Measurements from ENCODE around the gene UFD1. TPM values are rescaled to one million over a fixed set of nuclear protein-coding genes. Genes with fewer than 3 reads are reported as not detected.

UFD1 gene
- polyA plus RNA-seq, 1 of the 3 experiments (the other 2 are of a cell fraction): 111 TPM

GRCh38 chr22:19454156-19454555, 24.8 kb downstream of the UFD1 start:
- Histone ChIP-seq H3K27ac (ENCODE audit: low read depth in 2 of 2, low read length in 1 of 2) (no peak overlapping the region), H3K9ac (no peak overlapping the region), H3K27me3 (ENCODE audit: insufficient read depth) (no peaks in the 10 kb centered on the region), H3K36me3 (replicated peaks in 1 of 2; ENCODE audit: control insufficient read depth in 1 of 2, insufficient read depth in 2 of 2, low read length in 1 of 2) (peaks cover 61 to 82% of the 10 kb centered on the region in 2 experiments), H4K20me1 (ENCODE audit: insufficient read depth) (no peaks in the 10 kb centered on the region), H3K4me3 (ENCODE audit: low read depth in 2 of 2, low read length in 1 of 2) (no peak overlapping the region), H3K9me2 (no peaks in the 10 kb centered on the region), H3K79me2 (ENCODE audit: insufficient read depth) (no peaks in the 10 kb centered on the region), H3K4me2 (no peak overlapping the region), H2AFZ (ENCODE audit: low read depth) (no peak overlapping the region), H3F3A (replicated peaks; ENCODE audit: insufficient read depth) (peaks cover 9% of the 10 kb centered on the region), H3K9me3 (no peaks in the 10 kb centered on the region), H3K4me1 (ENCODE audit: control insufficient read depth in 1 of 2, insufficient read depth in 2 of 2, low read depth in 1 of 2, low read length in 1 of 2) (no peaks in the 10 kb centered on the region; a peak in 1 of 4 replicates)
- ChIA-PET CTCF (no interaction called here), POLR2A (no interaction called here)
- TF ChIP-seq NFIC (IDR thresholded peaks at IDR 0.05; ENCODE audit: borderline replicate concordance): no peak
- no peak for TF ChIP-seq EZH2phosphoT487 (IDR thresholded peaks at IDR 0.05; ENCODE audit: borderline replicate concordance, low read depth)
- TF ChIP-seq CTCF (IDR thresholded peaks at IDR 0.05): no peak
- TF ChIP-seq TEAD4 (IDR thresholded peaks at IDR 0.05; ENCODE audit: borderline replicate concordance, insufficient read depth): no peak
- TF ChIP-seq RCOR1 (IDR thresholded peaks at IDR 0.05; ENCODE audit: low read length): no peak
- TF ChIP-seq GATA2 (CRISPR knock-in tag; IDR thresholded peaks at IDR 0.05): no peak
- no peak for TF ChIP-seq SMC3 (IDR thresholded peaks at IDR 0.05; ENCODE audit: low read depth, low read length)
- no peak for TF ChIP-seq TAF1 (IDR thresholded peaks at IDR 0.05; ENCODE audit: borderline replicate concordance, low read depth, low read length)
- TF ChIP-seq MXI1 (IDR thresholded peaks at IDR 0.05; ENCODE audit: low read depth, low read length): no peak
- TF ChIP-seq FOSL2 (IDR thresholded peaks at IDR 0.05; ENCODE audit: borderline replicate concordance, low read depth): no peak
- TF ChIP-seq EP300 (IDR thresholded peaks at IDR 0.05; ENCODE audit: borderline replicate concordance in 1 of 2, low read depth in 1 of 2, low read length in 1 of 2): no peak
- no peak for TF ChIP-seq PBX3 (IDR thresholded peaks at IDR 0.05)
- no peak for DNase-seq
- 82% methylated on average over 6 of the region's 6 CpGs for WGBS (ENCODE audit: low lambda C conversion rate)

GRCh38 chr22:19453718-19454117, 25.3 kb downstream of the UFD1 start:
- H3K4me1 ChIP-seq (ENCODE audit: control insufficient read depth in 1 of 2, insufficient read depth in 2 of 2, low read depth in 1 of 2, low read length in 1 of 2): peaks cover 0 to 4% of the 10 kb centered on the region in 2 experiments; a peak in 1 of 4 replicates
- no peaks in the 10 kb centered on the region for H3K9me2 ChIP-seq
- no peak overlapping the region for H3K4me2 ChIP-seq
- no peaks in the 10 kb centered on the region for H3K27me3 ChIP-seq (ENCODE audit: insufficient read depth)
- no peak for TF ChIP-seq CHD2 (IDR thresholded peaks at IDR 0.05; ENCODE audit: low read length, partially characterized antibody)
- TF ChIP-seq TEAD4 (IDR thresholded peaks at IDR 0.05; ENCODE audit: borderline replicate concordance, insufficient read depth): no peak
- TF ChIP-seq JUND (IDR thresholded peaks at IDR 0.05): no peak
- TF ChIP-seq ELF1 (IDR thresholded peaks at IDR 0.05): no peak
- no peak for TF ChIP-seq YY1 (IDR thresholded peaks at IDR 0.05; ENCODE audit: low read depth)
- no peak for TF ChIP-seq RXRA (IDR thresholded peaks at IDR 0.05; ENCODE audit: borderline replicate concordance, low read depth)
- TF ChIP-seq FOXJ3 (CRISPR knock-in tag; IDR thresholded peaks at IDR 0.05): no peak
- no peak for TF ChIP-seq NFIC (IDR thresholded peaks at IDR 0.05; ENCODE audit: borderline replicate concordance)
- TF ChIP-seq EP300 (IDR thresholded peaks at IDR 0.05; ENCODE audit: borderline replicate concordance in 1 of 2, low read depth in 1 of 2, low read length in 1 of 2): no peak
- TF ChIP-seq SMC3 (IDR thresholded peaks at IDR 0.05; ENCODE audit: low read depth, low read length): no peak
- TF ChIP-seq FOSL2 (IDR thresholded peaks at IDR 0.05; ENCODE audit: borderline replicate concordance, low read depth): no peak
- TF ChIP-seq MXI1 (IDR thresholded peaks at IDR 0.05; ENCODE audit: low read depth, low read length): no peak
- no peak for TF ChIP-seq EZH2phosphoT487 (IDR thresholded peaks at IDR 0.05; ENCODE audit: borderline replicate concordance, low read depth)
- no peaks in the 10 kb centered on the region for H4K20me1 ChIP-seq (ENCODE audit: insufficient read depth)
- peaks cover 9% of the 10 kb centered on the region for H3F3A ChIP-seq (replicated peaks; ENCODE audit: insufficient read depth)
- H3K9ac ChIP-seq: no peak overlapping the region
- no peak for DNase-seq
- WGBS (ENCODE audit: low lambda C conversion rate): 95% methylated on average over 2 of the region's 5 CpGs
- peaks cover 57 to 79% of the 10 kb centered on the region in 2 experiments for H3K36me3 ChIP-seq (replicated peaks in 1 of 2; ENCODE audit: control insufficient read depth in 1 of 2, insufficient read depth in 2 of 2, low read length in 1 of 2)
- no peaks in the 10 kb centered on the region for H3K79me2 ChIP-seq (ENCODE audit: insufficient read depth)
- CTCF ChIA-PET: no interaction called here
- POLR2A ChIA-PET: no interaction called here
- no peak overlapping the region for H3K4me3 ChIP-seq (ENCODE audit: low read depth in 2 of 2, low read length in 1 of 2)
- H2AFZ ChIP-seq (ENCODE audit: low read depth): no peak overlapping the region
- no peaks in the 10 kb centered on the region for H3K9me3 ChIP-seq
- no peak overlapping the region for H3K27ac ChIP-seq (ENCODE audit: low read depth in 2 of 2, low read length in 1 of 2)

All from SK-N-SH (cell line).